ENCODE measurements around the gene TBC1D21.

The TBC1D21 gene

DNA sequence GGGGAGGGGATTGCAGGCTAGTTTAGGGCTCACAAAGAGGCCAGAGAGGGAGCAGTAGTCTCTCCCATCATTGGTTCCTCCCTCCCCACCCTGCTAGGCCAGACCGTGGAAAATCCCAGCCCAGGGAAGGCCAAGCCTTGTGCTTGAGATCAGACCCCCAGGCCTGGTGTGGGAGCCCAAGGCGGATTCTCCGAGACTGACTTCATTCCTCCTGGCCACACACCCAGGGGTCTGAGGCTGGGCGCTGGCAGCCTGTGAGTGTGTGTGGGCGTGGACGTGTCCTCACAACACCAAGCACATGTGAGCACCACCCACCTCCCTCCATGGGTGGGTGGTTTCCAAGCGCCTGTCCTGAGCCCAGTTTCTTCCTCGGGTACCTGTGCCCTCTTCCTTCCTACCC, 57.0 kb downstream of the TBC1D21 start:
- no peak overlapping the region for H3K4me3 ChIP-seq (ENCODE audit: low read depth, low read length)
- TF ChIP-seq, protein P1, sequence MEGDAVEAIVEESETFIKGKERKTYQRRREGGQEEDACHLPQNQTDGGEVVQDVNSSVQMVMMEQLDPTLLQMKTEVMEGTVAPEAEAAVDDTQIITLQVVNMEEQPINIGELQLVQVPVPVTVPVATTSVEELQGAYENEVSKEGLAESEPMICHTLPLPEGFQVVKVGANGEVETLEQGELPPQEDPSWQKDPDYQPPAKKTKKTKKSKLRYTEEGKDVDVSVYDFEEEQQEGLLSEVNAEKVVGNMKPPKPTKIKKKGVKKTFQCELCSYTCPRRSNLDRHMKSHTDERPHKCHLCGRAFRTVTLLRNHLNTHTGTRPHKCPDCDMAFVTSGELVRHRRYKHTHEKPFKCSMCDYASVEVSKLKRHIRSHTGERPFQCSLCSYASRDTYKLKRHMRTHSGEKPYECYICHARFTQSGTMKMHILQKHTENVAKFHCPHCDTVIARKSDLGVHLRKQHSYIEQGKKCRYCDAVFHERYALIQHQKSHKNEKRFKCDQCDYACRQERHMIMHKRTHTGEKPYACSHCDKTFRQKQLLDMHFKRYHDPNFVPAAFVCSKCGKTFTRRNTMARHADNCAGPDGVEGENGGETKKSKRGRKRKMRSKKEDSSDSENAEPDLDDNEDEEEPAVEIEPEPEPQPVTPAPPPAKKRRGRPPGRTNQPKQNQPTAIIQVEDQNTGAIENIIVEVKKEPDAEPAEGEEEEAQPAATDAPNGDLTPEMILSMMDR (IDR thresholded peaks at IDR 0.05; ENCODE audit: control insufficient read depth, extremely low read depth, insufficient read depth), result no peak
- no peak for DNase-seq (ENCODE audit: low read depth)

DNA sequence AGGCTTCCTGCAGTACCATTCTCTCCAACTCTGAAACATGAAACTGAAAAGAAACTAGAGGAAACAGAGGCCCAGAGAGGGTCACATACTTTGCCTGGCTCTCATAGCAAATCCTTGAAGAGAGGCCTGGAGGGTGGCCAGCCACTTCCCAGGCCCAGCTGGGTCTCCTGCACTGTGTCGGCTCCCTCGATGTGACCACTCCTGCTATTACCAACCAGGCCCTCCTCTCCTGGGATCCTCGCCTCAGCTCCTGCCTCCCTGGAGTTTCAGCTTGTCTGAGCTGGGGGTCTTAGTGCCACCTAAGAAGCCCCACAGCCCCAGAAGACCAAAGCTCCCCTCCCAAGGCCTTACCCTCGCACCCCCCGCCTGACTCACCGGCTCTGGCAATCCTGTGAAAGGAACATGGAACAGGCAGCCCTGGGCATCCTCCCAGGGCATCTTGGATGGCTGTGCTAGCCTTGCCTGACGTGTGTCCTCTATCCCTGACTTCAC, 57.5 kb downstream of the TBC1D21 start:
- no peak for DNase-seq (ENCODE audit: low read depth)
- H3K4me3 ChIP-seq (ENCODE audit: low read depth, low read length), result no peak overlapping the region
- TF ChIP-seq, protein P1 (IDR thresholded peaks at IDR 0.05; ENCODE audit: control insufficient read depth, extremely low read depth, insufficient read depth), result no peak

DNA sequence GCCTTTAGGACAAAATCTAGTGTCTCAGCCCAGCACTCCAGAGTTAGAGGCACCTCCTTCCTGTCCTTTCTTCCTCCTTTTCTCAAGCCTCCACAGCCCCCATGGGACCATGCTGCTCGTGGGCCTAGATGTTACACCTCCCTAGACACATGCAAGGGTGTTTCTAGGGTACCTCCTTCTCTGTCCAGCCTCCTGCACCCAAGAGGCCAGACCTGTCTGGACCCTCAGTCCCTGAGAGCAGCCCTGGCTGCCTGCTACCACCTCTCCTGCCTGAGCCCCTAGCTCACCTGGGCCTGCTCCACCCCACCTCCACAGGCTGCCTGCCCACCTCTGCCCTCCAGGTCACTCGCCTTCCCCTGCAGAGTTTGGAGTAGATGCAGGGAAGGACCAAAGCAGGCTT, 58.1 kb downstream of the TBC1D21 start:
- TF ChIP-seq, protein P1 (IDR thresholded peaks at IDR 0.05; ENCODE audit: control insufficient read depth, extremely low read depth, insufficient read depth), result no peak
- DNase-seq (ENCODE audit: low read depth), result no peak
- no peak overlapping the region for H3K4me3 ChIP-seq (ENCODE audit: low read depth, low read length)

DNA sequence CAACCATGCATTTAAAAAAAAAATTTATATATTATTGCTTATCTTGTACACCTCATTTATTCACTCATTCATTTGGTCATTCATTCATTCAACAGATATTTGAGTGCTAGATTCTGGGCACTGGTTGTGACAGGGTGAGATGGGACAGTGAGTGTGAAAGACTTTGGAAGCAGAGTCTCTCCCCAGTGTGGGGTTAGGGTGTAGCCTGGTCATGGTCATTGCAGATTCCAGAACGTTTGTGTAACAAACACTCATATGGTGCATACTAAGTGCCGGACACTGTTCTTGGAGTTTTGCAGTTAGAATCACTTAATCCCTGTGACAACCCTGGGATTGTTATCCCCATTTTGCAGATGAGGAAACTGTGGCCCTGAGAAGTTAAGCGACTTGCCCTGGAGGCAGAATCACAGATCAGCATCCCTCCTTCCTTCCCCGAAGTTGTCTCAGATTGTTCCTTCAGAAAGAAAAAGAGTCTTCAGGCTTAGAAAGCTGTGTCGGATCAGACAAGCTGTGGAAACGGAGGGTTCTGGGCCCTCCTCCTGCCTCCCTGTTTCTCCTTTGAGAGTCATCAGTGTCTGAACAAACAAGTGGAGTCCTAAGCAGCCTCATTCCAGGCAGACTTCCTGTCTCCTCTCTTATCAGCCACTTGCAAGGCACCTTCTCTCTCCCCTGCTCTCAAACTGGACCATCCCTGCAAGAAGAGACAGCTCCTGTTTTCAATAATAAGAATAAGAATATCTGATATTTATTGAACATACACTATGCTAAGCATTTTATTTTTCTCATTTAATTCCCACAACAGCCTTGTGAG, 59.2 kb downstream of the TBC1D21 start:
- no peak for DNase-seq (ENCODE audit: low read depth)
- no peak overlapping the region for H3K4me3 ChIP-seq (ENCODE audit: low read depth, low read length)
- TF ChIP-seq, protein P1 (IDR thresholded peaks at IDR 0.05; ENCODE audit: control insufficient read depth, extremely low read depth, insufficient read depth), result no peak

DNA sequence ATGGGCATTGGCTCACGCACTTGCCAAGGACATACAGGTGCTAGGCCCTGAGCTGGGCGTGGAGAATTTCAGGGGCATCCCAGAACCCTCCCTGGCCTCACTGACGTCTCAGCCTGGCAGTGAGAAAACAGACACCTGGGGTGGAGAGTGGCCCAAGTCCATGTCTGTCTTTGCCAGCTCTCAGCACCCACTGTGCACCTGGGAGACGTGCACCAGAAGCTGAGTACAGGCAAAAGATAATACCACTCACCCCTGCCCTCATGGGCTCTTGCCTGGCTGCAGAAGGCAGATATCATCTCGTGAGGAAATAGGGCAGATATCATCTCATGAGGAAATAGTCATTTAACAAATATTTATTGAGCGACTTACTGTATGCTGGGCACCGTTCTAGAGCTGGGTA, 60.9 kb downstream of the TBC1D21 start:
- DNase-seq (ENCODE audit: low read depth), result peak; percentile 95
- no peak overlapping the region for H3K4me3 ChIP-seq (ENCODE audit: low read depth, low read length)
- TF ChIP-seq, protein P1 (IDR thresholded peaks at IDR 0.05; ENCODE audit: control insufficient read depth, extremely low read depth, insufficient read depth), result no peak

DNA sequence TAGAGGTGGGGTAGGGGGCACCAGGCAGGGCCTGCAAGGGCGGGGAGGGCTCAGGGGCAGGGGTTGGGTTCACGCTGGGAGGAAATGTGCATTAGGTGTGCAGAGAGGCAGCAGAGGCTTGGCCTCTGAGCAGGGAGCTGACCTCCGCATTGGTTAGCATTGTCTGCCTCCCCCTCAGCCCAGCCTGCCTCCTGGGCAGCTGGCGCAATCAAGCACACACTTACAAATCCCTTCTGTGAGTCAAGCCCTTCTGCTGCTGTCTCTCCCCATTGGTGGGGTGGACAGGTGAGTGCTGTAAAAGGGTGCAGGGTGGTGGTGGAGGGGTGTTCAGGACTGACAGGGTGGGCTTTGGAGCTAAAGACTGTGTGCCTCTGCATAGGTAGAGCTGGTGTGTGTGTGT, 62.2 kb downstream of the TBC1D21 start:
- DNase-seq (ENCODE audit: low read depth), result no peak

More for the DNA sequence above, 62.2 kb downstream of the TBC1D21 start:
- TF ChIP-seq, protein P1 (IDR thresholded peaks at IDR 0.05; ENCODE audit: control insufficient read depth, extremely low read depth, insufficient read depth), result no peak
- no peak overlapping the region for H3K4me3 ChIP-seq (ENCODE audit: low read depth, low read length)

Measured in LNCaP clone FGC (cell line).